ENCODE data around the gene TCN2. TPM values are rescaled to one million over a fixed set of nuclear protein-coding genes. Genes with fewer than 3 reads are reported as not detected.

The TCN2 gene
- total and polyA plus RNA-seq, 2 of the 4 experiments (the other 2 are of a cell fraction), result 1.3 to 3.6 TPM

GRCh38 chr22:30650508-30651116 lies 43.6 kb downstream of the TCN2 start:
- H4K91ac ChIP-seq (ENCODE audit: insufficient read depth, low read depth, low read length), result no peak overlapping the region
- no peaks in the 10 kb centered on the region for H3K9me3 ChIP-seq (ENCODE audit: control insufficient read depth, insufficient read depth, low read length)
- peaks cover 6% of the 10 kb centered on the region for H3K4me1 ChIP-seq (ENCODE audit: control insufficient read depth, insufficient read depth, low read length)
- H3K9ac ChIP-seq (ENCODE audit: low read depth, low read length), result no peak overlapping the region
- in situ Hi-C loops (cut with MboI; ENCODE audit: low sequenced_read_pairs) (no loop called here), dilution Hi-C loops (cut with HindIII; ENCODE audit: low sequenced_read_pairs, unreplicated experiment) (no loop called here), intact Hi-C loops (cut with micrococcal nuclease) (no loop called here)
- no peak overlapping the region for H2BK120ac ChIP-seq (ENCODE audit: low read depth, low read length)
- peaks cover 2% of the 10 kb centered on the region; the same call in 1 of the 2 replicates for H3K36me3 ChIP-seq (ENCODE audit: control insufficient read depth, insufficient read depth, low read length)
- no peak overlapping the region for H3K4ac ChIP-seq (ENCODE audit: low read depth, low read length)
- no peak overlapping the region for H3K14ac ChIP-seq (replicated peaks; ENCODE audit: low read depth, low read length)
- H3K23ac ChIP-seq (ENCODE audit: low read depth, low read length), result no peak overlapping the region
- peaks cover 13% of the 10 kb centered on the region for H3K9me1 ChIP-seq (ENCODE audit: insufficient read depth, low read length)
- no peak overlapping the region for H2AFZ ChIP-seq (replicated peaks; ENCODE audit: low read length, poor library complexity)
- ChIA-PET CTCF (no interaction called here), POLR2A (ENCODE audit: unreplicated experiment) (no interaction called here)
- H4K20me1 ChIP-seq (ENCODE audit: insufficient read depth, low read length), result no peaks in the 10 kb centered on the region; the same call in 1 of the 2 replicates
- WGBS, 2 experiments (ENCODE audit: extremely low coverage in 2 of 2, insufficient read length in 1 of 2), result no CpG with 5 or more reads among the region's 5 CpGs
- no peak overlapping the region; the same call in 1 of the 2 replicates for H2AK5ac ChIP-seq (ENCODE audit: low read depth, low read length)
- no peak overlapping the region for H2AK9ac ChIP-seq (replicated peaks; ENCODE audit: low read depth, low read length, poor library complexity)
- H3K4me2 ChIP-seq (ENCODE audit: low read depth, low read length), result no peak overlapping the region
- peaks cover 0 to 16% of the 10 kb centered on the region in 2 experiments; a peak in 1 of 4 replicates for H3K79me1 ChIP-seq (ENCODE audit: low read depth in 1 of 2, low read length in 2 of 2)
- DNase-seq (no peak), ATAC-seq (ENCODE audit: low read depth) (no peak)
- no peak overlapping the region for H3K56ac ChIP-seq (ENCODE audit: extremely low read depth, insufficient read depth, low read length)
- H4K5ac ChIP-seq (ENCODE audit: low read depth, low read length), result no peak overlapping the region
- H2BK15ac ChIP-seq (ENCODE audit: low read depth, low read length), result no peak overlapping the region
- no TSS peak for BruUV-seq (replicated peaks)
- H2BK5ac ChIP-seq (ENCODE audit: low read depth, low read length, poor library complexity, severe bottlenecking), result no peak overlapping the region
- no peak overlapping the region for H3K18ac ChIP-seq (ENCODE audit: low read depth, low read length)
- H3K27ac ChIP-seq (ENCODE audit: insufficient read depth, low read length), result no peak overlapping the region
- no peak overlapping the region for H4K8ac ChIP-seq (ENCODE audit: low read depth in 2 of 2, low read length in 2 of 2)
- no peak overlapping the region for H2BK20ac ChIP-seq (ENCODE audit: low read depth, low read length)
- H3K4me3 ChIP-seq (ENCODE audit: insufficient read depth, low read depth, low read length), result no peak overlapping the region
- TF ChIP-seq ELK1 (IDR thresholded peaks at IDR 0.05; ENCODE audit: borderline replicate concordance, low read depth, low read length) (no peak), FOS (IDR thresholded peaks at IDR 0.05; ENCODE audit: low read depth, low read length) (no peak), CTCF (conservative IDR thresholded peaks at IDR 0.05; ENCODE audit: low read depth, low read length) (no peak), MXI1 (IDR thresholded peaks at IDR 0.05; ENCODE audit: borderline replicate concordance, low read depth, low read length) (no peak), CHD1 (IDR thresholded peaks at IDR 0.05; ENCODE audit: low read depth, low read length) (no peak), MAFK (IDR thresholded peaks at IDR 0.05; ENCODE audit: low read depth, low read length) (no peak), USF2 (IDR thresholded peaks at IDR 0.05; ENCODE audit: low read depth, low read length) (no peak), RCOR1 (IDR thresholded peaks at IDR 0.05; ENCODE audit: insufficient replicate concordance, low read length) (no peak), NFE2L2 (IDR thresholded peaks at IDR 0.05; ENCODE audit: low read depth, low read length) (no peak), BHLHE40 (IDR thresholded peaks at IDR 0.05; ENCODE audit: low read depth, low read length) (no peak), CEBPB (IDR thresholded peaks at IDR 0.05; ENCODE audit: low read depth, low read length) (no peak), POLR2A (IDR thresholded peaks at IDR 0.05; ENCODE audit: low read depth, low read length) (no peak), MAZ (IDR thresholded peaks at IDR 0.05; ENCODE audit: borderline replicate concordance, low read depth, low read length) (no peak), RAD21 (IDR thresholded peaks at IDR 0.05; ENCODE audit: low read length) (no peak), RFX5 (IDR thresholded peaks at IDR 0.05; ENCODE audit: low read depth, low read length) (no peak), SMC3 (IDR thresholded peaks at IDR 0.05; ENCODE audit: low read depth, low read length) (no peak)
- H3K27me3 ChIP-seq (ENCODE audit: control insufficient read depth, insufficient read depth, low read length), result no peaks in the 10 kb centered on the region
